HepG2 (cell line): Measurements from ENCODE around the gene IDS. TPM values are rescaled to one million over a fixed set of nuclear protein-coding genes. Genes with fewer than 3 reads are reported as not detected.

ENCODE experiments used
- ATAC-seq: fragments of 200-7000 bp; cut with Tn5 transposase; 3 replicates; pipeline ENCODE4 v1.9.1; 2020; ENCODE audit warnings: mild to moderate bottlenecking, moderate library complexity
- BruUV-seq: library from RNA; stranded (reverse); fragments of 400-500 nt; replicated peaks from 2 replicates; lab custom pipeline; 2021; lab: Mats Ljungman, UMichigan
- CTCF ChIA-PET: fragments of 300-600 bp; formaldehyde crosslinking; extraction: SDS; loops from one replicate; lab custom pipeline; 2021; ENCODE audit warnings: low total read pairs, inconsistent platforms, low intra/inter-chr PET ratio; lab: Yijun Ruan, JAX
- POLR2A ChIA-PET: fragments of 350-600 bp; sonication (Branson Sonifier 250); formaldehyde crosslinking; loops from one replicate; lab custom pipeline; 2020; ENCODE audit warnings: antibody characterized with exemption, inconsistent platforms; lab: Yijun Ruan, JAX
- DNase-seq: peaks from one replicate; pipeline ENCODE4 v3.0.0-alpha.2; 2015; ENCODE audit warnings: low spot score
- FAIRE-seq: peaks from 3 replicates; lab custom pipeline; 2011; peaks lifted over from hg19 to GRCh38; lab: Jason Lieb, UNC
- H2AFZ ChIP-seq: one replicate; pipeline ENCODE4 v1.6.1; 2011; ENCODE audit warnings: low read length, inconsistent platforms
- H3K27ac ChIP-seq: fragments of 300-600 bp; 3 replicates; pipeline ENCODE4 v1.8.0; 2011; ENCODE audit warnings: mixed run types, mild to moderate bottlenecking, mixed read lengths, low read length, inconsistent platforms; ENCODE audit not compliant: insufficient read depth; ENCODE audit errors: extremely low read length
- H3K27me3 ChIP-seq, 2 experiments: fragments of 200-600 bp in 1 of 2; 2 replicates in 1 of 2; 3 replicates in 1 of 2; pipeline versions ENCODE4 v1.6.0 to v1.8.0; 2011; ENCODE audit warnings: low read length in 2 of 2, mild to moderate bottlenecking in 2 of 2, moderate library complexity in 2 of 2, inconsistent platforms in 1 of 2; ENCODE audit not compliant: insufficient read depth in 2 of 2, control insufficient read depth in 1 of 2
- H3K36me3 ChIP-seq, 2 experiments: fragments of 200-600 bp in 1 of 2; replicated peaks in 1 of 2; 2 replicates in 1 of 2; 3 replicates in 1 of 2; pipeline versions ENCODE4 v1.5.1 to v1.8.0; 2011; ENCODE audit warnings: low read length in 2 of 2, inconsistent platforms in 1 of 2; ENCODE audit not compliant: insufficient read depth in 2 of 2, control insufficient read depth in 1 of 2
- H3K4me1 ChIP-seq: 2 replicates; pipeline ENCODE4 v1.5.1; 2012; ENCODE audit warnings: low read length, inconsistent platforms; ENCODE audit not compliant: insufficient read depth
- H3K4me2 ChIP-seq: 2 replicates; pipeline ENCODE4 v1.6.0; 2011; ENCODE audit warnings: low read depth, low read length, inconsistent platforms
- H3K4me3 ChIP-seq, 3 experiments: fragments of 200-600 bp in 1 of 3; sonication (generic), shearing (Covaris generic) in 1 of 3; replicated peaks in 1 of 3; 2 replicates each; pipeline ENCODE4 v1.5.1; 2011 to 2016; ENCODE audit warnings: low read length in 3 of 3, inconsistent platforms in 2 of 3, low read depth in 2 of 3, mild to moderate bottlenecking in 2 of 3, control low read depth in 1 of 3, mixed read lengths in 1 of 3; ENCODE audit not compliant: insufficient read depth in 1 of 3
- H3K79me2 ChIP-seq: one replicate; pipeline ENCODE4 v1.6.1; 2011; ENCODE audit warnings: low read length, inconsistent platforms; ENCODE audit not compliant: insufficient read depth
- H3K9ac ChIP-seq: 2 replicates; pipeline ENCODE4 v1.6.0; 2011; ENCODE audit warnings: mild to moderate bottlenecking, low read depth, low read length, inconsistent platforms; ENCODE audit not compliant: insufficient read depth
- H3K9me3 ChIP-seq: 2 replicates; pipeline ENCODE4 v1.5.1; 2012; ENCODE audit warnings: mild to moderate bottlenecking, low read length
- H4K20me1 ChIP-seq: 2 replicates; pipeline ENCODE4 v1.6.0; 2011; ENCODE audit warnings: inconsistent platforms, mild to moderate bottlenecking, low read length, moderate library complexity; ENCODE audit not compliant: insufficient read depth
- ARID2 ChIP-seq: sonication (generic); formaldehyde crosslinking; IDR thresholded peaks from 2 replicates; pipeline ENCODE4 v1.8.1; 2022; ENCODE audit warnings: mild to moderate bottlenecking, missing genetic modification reagents, borderline replicate concordance
- ATAD3A ChIP-seq: sonication (generic); formaldehyde crosslinking; IDR thresholded peaks from 2 replicates; pipeline ENCODE4 v1.4.0; 2020; ENCODE audit warnings: missing genetic modification reagents
- CAMTA2 ChIP-seq: sonication (generic); formaldehyde crosslinking; IDR thresholded peaks from 2 replicates; pipeline ENCODE4 v1.4.0; 2020; ENCODE audit warnings: mild to moderate bottlenecking, missing genetic modification reagents, borderline replicate concordance
- CENPT ChIP-seq: sonication (generic); formaldehyde crosslinking; IDR thresholded peaks from 2 replicates; pipeline ENCODE4 v1.8.0; 2022; ENCODE audit warnings: low read depth, mild to moderate bottlenecking, moderate library complexity, missing genetic modification reagents
- ETV6 ChIP-seq: sonication (generic); formaldehyde crosslinking; conservative IDR thresholded peaks from 2 replicates; pipeline ENCODE4 v1.4.0; 2020; ENCODE audit warnings: missing genetic modification reagents
- KLF11 ChIP-seq: IDR thresholded peaks from 2 replicates; pipeline ENCODE4 v1.6.1; 2016; ENCODE audit warnings: missing compliant biosample characterization
- PHF5A ChIP-seq: IDR thresholded peaks from one replicate; pipeline ENCODE4 v1.6.1; 2018; ENCODE audit warnings: low read depth, missing genetic modification reagents; ENCODE audit not compliant: unreplicated experiment
- SMAD3 ChIP-seq: sonication (generic); formaldehyde crosslinking; IDR thresholded peaks from 2 replicates; pipeline ENCODE4 v1.4.0; 2020; ENCODE audit warnings: missing genetic modification reagents
- ZNF414 ChIP-seq: sonication (generic); formaldehyde crosslinking; IDR thresholded peaks from 2 replicates; pipeline ENCODE4 v1.5.0; 2020; ENCODE audit warnings: missing genetic modification reagents
- in situ Hi-C: cut with HindIII; loops from 2 replicates; pipeline ENCODE4 v1.10.0; 2017; ENCODE audit warnings: low pct_unique_long_range_greater_than_20kb; ENCODE audit not compliant: extremely low pct_ligation_motif_present
- intact Hi-C: fragments of 100-400 bp; cut with micrococcal nuclease; formaldehyde crosslinking; loops from one replicate; pipeline ENCODE4 v1.10.0; 2022; ENCODE audit not compliant: unreplicated experiment
- polyA plus RNA-seq, 8 experiments: library from polyadenylated mRNA; depleted of rRNA in 3 of 8; stranded (reverse) in 7 of 8; unstranded in 1 of 8; fragments of >200 nt; fragmentation: Illumina TruSeq in 4 of 8; extraction: Trizol in 4 of 8; gene quantifications; 2 replicates each; pipeline versions ENCODE4 v1.2.1 to v1.2.3, GENCODE V29; 2011 to 2016; ENCODE audit warnings: low read depth in 4 of 8, missing spikeins in 1 of 8, mixed read lengths in 1 of 8; ENCODE audit not compliant: insufficient read depth in 1 of 8
- total RNA-seq, 5 experiments: library from RNA; depleted of rRNA; stranded (reverse); fragments of >200 nt; fragmentation: Illumina TruSeq; extraction: Trizol; gene quantifications; 2 replicates each; pipeline ENCODE4 v1.2.3, GENCODE V29; 2016; ENCODE audit warnings: low read depth in 1 of 5
- TF ChIP-seq, protein P1 (sequence below): sonication (generic); formaldehyde crosslinking; IDR thresholded peaks from 2 replicates; pipeline ENCODE4 v1.5.1; 2020; ENCODE audit warnings: mild to moderate bottlenecking, missing genetic modification reagents, moderate library complexity

IDS gene
- total and polyA plus RNA-seq, 2 of the 13 experiments (the other 11 are each of a cell fraction or from before 2014, with no cell fraction given): 2.2 to 11.9 TPM

- no peak for DNase-seq
- BruUV-seq: no TSS peak
- no peaks in the 10 kb centered on the region for H4K20me1 ChIP-seq
Observed at GRCh38 chrX:149472625-149473024, 32.5 kb downstream of the IDS start.

More at GRCh38 chrX:149472625-149473024, 32.5 kb downstream of the IDS start:
- intact Hi-C loops (no loop called here), in situ Hi-C loops (no loop called here)
- TF ChIP-seq KLF11 (CRISPR knock-in tag) (no peak), PHF5A (CRISPR knock-in tag) (no peak), SMAD3 (CRISPR knock-in tag) (no peak), ETV6 (no peak), ARID2 (CRISPR knock-in tag) (no peak), ATAD3A (CRISPR knock-in tag) (no peak), CENPT (CRISPR knock-in tag) (no peak), CAMTA2 (CRISPR knock-in tag) (no peak), ZNF414 (no peak)
- TF ChIP-seq, protein P1, sequence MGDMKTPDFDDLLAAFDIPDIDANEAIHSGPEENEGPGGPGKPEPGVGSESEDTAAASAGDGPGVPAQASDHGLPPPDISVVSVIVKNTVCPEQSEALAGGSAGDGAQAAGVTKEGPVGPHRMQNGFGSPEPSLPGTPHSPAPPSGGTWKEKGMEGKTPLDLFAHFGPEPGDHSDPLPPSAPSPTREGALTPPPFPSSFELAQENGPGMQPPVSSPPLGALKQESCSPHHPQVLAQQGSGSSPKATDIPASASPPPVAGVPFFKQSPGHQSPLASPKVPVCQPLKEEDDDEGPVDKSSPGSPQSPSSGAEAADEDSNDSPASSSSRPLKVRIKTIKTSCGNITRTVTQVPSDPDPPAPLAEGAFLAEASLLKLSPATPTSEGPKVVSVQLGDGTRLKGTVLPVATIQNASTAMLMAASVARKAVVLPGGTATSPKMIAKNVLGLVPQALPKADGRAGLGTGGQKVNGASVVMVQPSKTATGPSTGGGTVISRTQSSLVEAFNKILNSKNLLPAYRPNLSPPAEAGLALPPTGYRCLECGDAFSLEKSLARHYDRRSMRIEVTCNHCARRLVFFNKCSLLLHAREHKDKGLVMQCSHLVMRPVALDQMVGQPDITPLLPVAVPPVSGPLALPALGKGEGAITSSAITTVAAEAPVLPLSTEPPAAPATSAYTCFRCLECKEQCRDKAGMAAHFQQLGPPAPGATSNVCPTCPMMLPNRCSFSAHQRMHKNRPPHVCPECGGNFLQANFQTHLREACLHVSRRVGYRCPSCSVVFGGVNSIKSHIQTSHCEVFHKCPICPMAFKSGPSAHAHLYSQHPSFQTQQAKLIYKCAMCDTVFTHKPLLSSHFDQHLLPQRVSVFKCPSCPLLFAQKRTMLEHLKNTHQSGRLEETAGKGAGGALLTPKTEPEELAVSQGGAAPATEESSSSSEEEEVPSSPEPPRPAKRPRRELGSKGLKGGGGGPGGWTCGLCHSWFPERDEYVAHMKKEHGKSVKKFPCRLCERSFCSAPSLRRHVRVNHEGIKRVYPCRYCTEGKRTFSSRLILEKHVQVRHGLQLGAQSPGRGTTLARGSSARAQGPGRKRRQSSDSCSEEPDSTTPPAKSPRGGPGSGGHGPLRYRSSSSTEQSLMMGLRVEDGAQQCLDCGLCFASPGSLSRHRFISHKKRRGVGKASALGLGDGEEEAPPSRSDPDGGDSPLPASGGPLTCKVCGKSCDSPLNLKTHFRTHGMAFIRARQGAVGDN (CRISPR knock-in tag): no peak
- no peaks in the 10 kb centered on the region for H3K27me3 ChIP-seq
- no peak for FAIRE-seq
- CTCF ChIA-PET: no interaction called here
- ATAC-seq: no peak
- H3K9me3 ChIP-seq: no peaks in the 10 kb centered on the region
- POLR2A ChIA-PET: no interaction called here
- no peak overlapping the region for H2AFZ ChIP-seq
- no peaks in the 10 kb centered on the region for H3K79me2 ChIP-seq
- H3K9ac ChIP-seq: no peak overlapping the region
- H3K4me3 ChIP-seq: no peak overlapping the region
- no peak overlapping the region for H3K27ac ChIP-seq
- H3K4me2 ChIP-seq: no peak overlapping the region
- no peaks in the 10 kb centered on the region for H3K36me3 ChIP-seq
- H3K4me1 ChIP-seq: no peaks in the 10 kb centered on the region
